Breast epithelium (tissue), 3 donors: Measurements from ENCODE around the gene MLLT1.

Source experiments
- POLR2A ChIP-seq: fragments of 450-650 bp; IDR thresholded peaks from one replicate; pipeline ENCODE4 v1.6.1; 2016; ENCODE audit warnings: antibody characterized with exemption, mild to moderate bottlenecking, moderate library complexity
- POLR2AphosphoS5 ChIP-seq, 3 donors: sonication (generic); formaldehyde crosslinking; IDR thresholded peaks; one replicate each; pipeline ENCODE4 v1.6.1; 2017; ENCODE audit warnings: antibody characterized with exemption in 3 of 3
- TF ChIP-seq, protein P1 (sequence below), 3 donors: fragments of 450-650 bp; IDR thresholded peaks; one replicate each; pipeline ENCODE4 v1.5.1; 2016 to 2017; ENCODE audit warnings: antibody characterized with exemption in 3 of 3, mild to moderate bottlenecking in 3 of 3, moderate library complexity in 3 of 3

- TF ChIP-seq, protein P1, sequence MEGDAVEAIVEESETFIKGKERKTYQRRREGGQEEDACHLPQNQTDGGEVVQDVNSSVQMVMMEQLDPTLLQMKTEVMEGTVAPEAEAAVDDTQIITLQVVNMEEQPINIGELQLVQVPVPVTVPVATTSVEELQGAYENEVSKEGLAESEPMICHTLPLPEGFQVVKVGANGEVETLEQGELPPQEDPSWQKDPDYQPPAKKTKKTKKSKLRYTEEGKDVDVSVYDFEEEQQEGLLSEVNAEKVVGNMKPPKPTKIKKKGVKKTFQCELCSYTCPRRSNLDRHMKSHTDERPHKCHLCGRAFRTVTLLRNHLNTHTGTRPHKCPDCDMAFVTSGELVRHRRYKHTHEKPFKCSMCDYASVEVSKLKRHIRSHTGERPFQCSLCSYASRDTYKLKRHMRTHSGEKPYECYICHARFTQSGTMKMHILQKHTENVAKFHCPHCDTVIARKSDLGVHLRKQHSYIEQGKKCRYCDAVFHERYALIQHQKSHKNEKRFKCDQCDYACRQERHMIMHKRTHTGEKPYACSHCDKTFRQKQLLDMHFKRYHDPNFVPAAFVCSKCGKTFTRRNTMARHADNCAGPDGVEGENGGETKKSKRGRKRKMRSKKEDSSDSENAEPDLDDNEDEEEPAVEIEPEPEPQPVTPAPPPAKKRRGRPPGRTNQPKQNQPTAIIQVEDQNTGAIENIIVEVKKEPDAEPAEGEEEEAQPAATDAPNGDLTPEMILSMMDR (IDR thresholded peaks at IDR 0.05) = no peak
- TF ChIP-seq POLR2AphosphoS5 (IDR thresholded peaks at IDR 0.05) (no peak), POLR2A (no peak)
These were observed 112.7 kb downstream of the MLLT1 start for GRCh38 chr19:6167115-6167514.
